Activated naive CD8-positive, alpha-beta T cell treated with anti-CD3 and anti-CD28 coated beads, Interleukin-2, amount 10 ng/mL, durations not matched to agents 7 days and 5 days (primary cell): Measurements from ENCODE around the gene TRDMT1. TPM values are rescaled to one million over a fixed set of nuclear protein-coding genes. Genes with fewer than 3 reads are reported as not detected.

Experiments
- ATAC-seq: fragments of 150-1000 bp; cut with Tn5 transposase; one replicate; pipeline ENCODE4 v1.10.0; 2021; ENCODE audit warnings: low read depth, moderate library complexity
- POLR2A ChIA-PET: fragments of 350-600 bp; sonication (Branson Sonifier 250); formaldehyde crosslinking; loops from one replicate; lab custom pipeline; 2021; ENCODE audit warnings: antibody characterized with exemption; lab: Charles Lee
- DNase-seq: peaks from one replicate; pipeline ENCODE4 v3.0.0; 2021
- H3K27ac Mint-ChIP-seq: one replicate; pipeline ENCODE4 v1.8.0; 2022; ENCODE audit warnings: mild to moderate bottlenecking, mixed read lengths
- H3K27me3 Mint-ChIP-seq: one replicate; pipeline ENCODE4 v1.8.0; 2022; ENCODE audit warnings: mild to moderate bottlenecking, moderate library complexity, mixed read lengths
- H3K36me3 Mint-ChIP-seq: one replicate; pipeline ENCODE4 v1.8.0; 2021; ENCODE audit warnings: mild to moderate bottlenecking, mixed read lengths
- H3K4me1 Mint-ChIP-seq: one replicate; pipeline ENCODE4 v1.8.0; 2021; ENCODE audit warnings: mixed read lengths
- H3K4me3 Mint-ChIP-seq: one replicate; pipeline ENCODE4 v1.8.0; 2022; ENCODE audit warnings: mild to moderate bottlenecking, moderate library complexity, mixed read lengths
- H3K9me3 Mint-ChIP-seq: one replicate; pipeline ENCODE4 v1.8.0; 2021; ENCODE audit warnings: mixed read lengths
- total RNA-seq, 2 experiments: library from RNA; stranded (reverse); gene quantifications; one replicate each; pipeline ENCODE4 v1.2.3, GENCODE V29; 2021

Gene TRDMT1
- total RNA-seq, 2 experiments from 2014 or later: 15.3 to 17.1 TPM

GRCh38 chr10:17228091-17229015, 26.9 kb upstream of the TRDMT1 start, which contains the start of gene VIM:
TSS of gene VIM (plus strand) at chr10:17228241. CDS start at chr10:17229423, 1,182 bp downstream.
- Mint-ChIP-seq H3K9me3 (no peaks in the 10 kb centered on the region), H3K27me3 (no peaks in the 10 kb centered on the region), H3K27ac (peak within 1 kb of the TSS; percentile 94), H3K4me3 (peak within 1 kb of the TSS; percentile 91), H3K36me3 (peaks cover 37% of the 10 kb centered on the region), H3K4me1 (peaks cover 42% of the 10 kb centered on the region)
- DNase-seq (peak; percentile 87), ATAC-seq (peak; percentile 43)
- POLR2A ChIA-PET: interaction anchor here (1.0 to 8.4 kb wide), 18 partner anchors 9 to 416 kb away, joined by 3 to 337 read pairs (median 12); partner anchors contain the start of genes RSU1, STAM and TRDMT1

- ATAC-seq: peak; percentile 7
- H3K27me3 Mint-ChIP-seq: no peaks in the 10 kb centered on the region
These were observed 26.1 kb upstream of the TRDMT1 start for GRCh38 chr10:17227367-17228090.

GRCh38 chr10:17226891-17227303, 25.4 kb upstream of the TRDMT1 start:
- Mint-ChIP-seq H3K4me3 (peak overlapping the region; percentile 91), H3K9me3 (no peaks in the 10 kb centered on the region), H3K27ac (peak overlapping the region; percentile 94), H3K27me3 (no peaks in the 10 kb centered on the region), H3K36me3 (peaks cover 29% of the 10 kb centered on the region), H3K4me1 (peaks cover 35% of the 10 kb centered on the region)
- ATAC-seq (no peak), DNase-seq (no peak)
- POLR2A ChIA-PET: interaction anchor here (4.3 to 8.4 kb wide), 4 partner anchors 11 to 203 kb away, joined by 50 to 337 read pairs (median 91); partner anchors contain the start of gene TRDMT1

More at GRCh38 chr10:17227367-17228090, 26.1 kb upstream of the TRDMT1 start:
- POLR2A ChIA-PET: interaction anchor here (2.0 to 8.4 kb wide), 9 partner anchors 8 to 336 kb away, joined by 5 to 337 read pairs (median 39); partner anchors contain the start of gene TRDMT1
- no peak for DNase-seq
- peaks cover 35% of the 10 kb centered on the region for H3K36me3 Mint-ChIP-seq
- H3K4me1 Mint-ChIP-seq: peaks cover 38% of the 10 kb centered on the region
- H3K9me3 Mint-ChIP-seq: no peaks in the 10 kb centered on the region
- H3K4me3 Mint-ChIP-seq: peak overlapping the region; percentile 91
- peak overlapping the region; percentile 94 for H3K27ac Mint-ChIP-seq

- H3K4me1 Mint-ChIP-seq: peaks cover 30% of the 10 kb centered on the region
- H3K27ac Mint-ChIP-seq: no peak overlapping the region
- POLR2A ChIA-PET: interaction anchor here (6.7 to 8.4 kb wide), 2 partner anchors 22 to 202 kb away, joined by 118 to 337 read pairs; partner anchors contain the start of gene TRDMT1
These were observed 24.3 kb upstream of the TRDMT1 start for GRCh38 chr10:17225808-17226207.

GRCh38 chr10:17222329-17222728, 20.9 kb upstream of the TRDMT1 start:
- Mint-ChIP-seq H3K4me1 (peaks cover 33% of the 10 kb centered on the region), H3K27me3 (no peaks in the 10 kb centered on the region), H3K4me3 (no peak overlapping the region), H3K27ac (no peak overlapping the region), H3K9me3 (no peaks in the 10 kb centered on the region), H3K36me3 (peaks cover 19% of the 10 kb centered on the region)
- POLR2A ChIA-PET: no interaction called here
- ATAC-seq: no peak
- no peak for DNase-seq

More at GRCh38 chr10:17225808-17226207, 24.3 kb upstream of the TRDMT1 start:
- Mint-ChIP-seq H3K27me3 (no peaks in the 10 kb centered on the region), H3K4me3 (no peak overlapping the region), H3K36me3 (peaks cover 18% of the 10 kb centered on the region), H3K9me3 (no peaks in the 10 kb centered on the region)
- DNase-seq (no peak), ATAC-seq (no peak)

GRCh38 chr10:17220652-17221100, 19.2 kb upstream of the TRDMT1 start:
- ATAC-seq (no peak), DNase-seq (no peak)
- Mint-ChIP-seq H3K36me3 (peaks cover 21% of the 10 kb centered on the region), H3K9me3 (no peaks in the 10 kb centered on the region), H3K4me1 (peaks cover 29% of the 10 kb centered on the region), H3K27ac (peak overlapping the region; percentile 3), H3K27me3 (no peaks in the 10 kb centered on the region), H3K4me3 (no peak overlapping the region)
- POLR2A ChIA-PET: interaction anchor here (0.6 to 3.9 kb wide), 3 partner anchors 9 to 403 kb away, joined by 3 to 25 read pairs (median 4); partner anchors contain the start of gene VIM

- no peak overlapping the region for H3K27ac Mint-ChIP-seq
- no peaks in the 10 kb centered on the region for H3K27me3 Mint-ChIP-seq
- no peak overlapping the region for H3K4me3 Mint-ChIP-seq
- no peak for ATAC-seq
- peaks cover 20% of the 10 kb centered on the region for H3K36me3 Mint-ChIP-seq
- DNase-seq: no peak
- no peaks in the 10 kb centered on the region for H3K9me3 Mint-ChIP-seq
- peaks cover 33% of the 10 kb centered on the region for H3K4me1 Mint-ChIP-seq
- POLR2A ChIA-PET: interaction anchor here (3.9 kb wide), 1 partner anchor 10 kb away, joined by 25 read pairs; the partner anchor contains the start of gene VIM
These were observed 17.6 kb upstream of the TRDMT1 start for GRCh38 chr10:17219024-17219423.

- POLR2A ChIA-PET: interaction anchor here (3.9 kb wide), 1 partner anchor 12 kb away, joined by 25 read pairs; the partner anchor contains the start of gene VIM
- Mint-ChIP-seq H3K27ac (peak overlapping the region; percentile 78), H3K4me1 (peaks cover 39% of the 10 kb centered on the region), H3K36me3 (peaks cover 17% of the 10 kb centered on the region), H3K4me3 (no peak overlapping the region), H3K27me3 (no peaks in the 10 kb centered on the region), H3K9me3 (no peaks in the 10 kb centered on the region)
- ATAC-seq (no peak), DNase-seq (no peak)
These were observed 16.3 kb upstream of the TRDMT1 start for GRCh38 chr10:17217631-17218232.

GRCh38 chr10:17216901-17217395, 15.5 kb upstream of the TRDMT1 start:
- H3K4me3 Mint-ChIP-seq: no peak overlapping the region
- peaks cover 40% of the 10 kb centered on the region for H3K4me1 Mint-ChIP-seq
- ATAC-seq (no peak), DNase-seq (no peak)
- POLR2A ChIA-PET: interaction anchor here (1.0 to 2.7 kb wide), 4 partner anchors 11 to 192 kb away, joined by 3 to 64 read pairs (median 13); partner anchors contain the start of gene VIM
- peaks cover 20% of the 10 kb centered on the region for H3K36me3 Mint-ChIP-seq
- H3K27ac Mint-ChIP-seq: peak overlapping the region; percentile 95
- H3K9me3 Mint-ChIP-seq: no peaks in the 10 kb centered on the region
- H3K27me3 Mint-ChIP-seq: no peaks in the 10 kb centered on the region

- H3K27ac Mint-ChIP-seq: peak overlapping the region; percentile 95
- H3K27me3 Mint-ChIP-seq: no peaks in the 10 kb centered on the region
- POLR2A ChIA-PET: interaction anchor here (0.5 to 2.7 kb wide), 9 partner anchors 10 to 372 kb away, joined by 3 to 64 read pairs (median 4); partner anchors contain the start of genes TRDMT1 and VIM
- H3K36me3 Mint-ChIP-seq: peaks cover 21% of the 10 kb centered on the region
- ATAC-seq (peak; percentile 99), DNase-seq (no peak)
- peaks cover 40% of the 10 kb centered on the region for H3K4me1 Mint-ChIP-seq
- peak overlapping the region; percentile 58 for H3K4me3 Mint-ChIP-seq
- H3K9me3 Mint-ChIP-seq: no peaks in the 10 kb centered on the region
These were observed 14.9 kb upstream of the TRDMT1 start for GRCh38 chr10:17216217-17216900.

GRCh38 chr10:17215782-17216122, 14.3 kb upstream of the TRDMT1 start:
- POLR2A ChIA-PET: interaction anchor here (0.5 to 2.7 kb wide), 7 partner anchors 10 to 371 kb away, joined by 3 to 64 read pairs (median 4); partner anchors contain the start of genes TRDMT1 and VIM
- Mint-ChIP-seq H3K27ac (peak overlapping the region; percentile 95), H3K27me3 (no peaks in the 10 kb centered on the region), H3K9me3 (no peaks in the 10 kb centered on the region), H3K4me1 (peaks cover 36% of the 10 kb centered on the region), H3K4me3 (peak overlapping the region; percentile 58), H3K36me3 (peaks cover 21% of the 10 kb centered on the region)
- DNase-seq (no peak), ATAC-seq (no peak)
